ENCODE data around the gene FCMR. TPM values are rescaled to one million over a fixed set of nuclear protein-coding genes. Genes with fewer than 3 reads are reported as not detected.

Gene FCMR
- total RNA-seq, 1 donor from 2014 or later, result 2.9 TPM

- no peak for ATAC-seq
Observed at GRCh38 chr1:206949208-206949607, 27.5 kb upstream of the FCMR start.

GRCh38 chr1:206947255-206947654 lies 25.5 kb upstream of the FCMR start:
- no peak for ATAC-seq

- ATAC-seq, result no peak
Observed at GRCh38 chr1:206946261-206946660, 24.5 kb upstream of the FCMR start, which contains the start of gene PIGR. PIGR (minus strand) TSS chr1:206946466; CDS start chr1:206940531, 5,935 bp downstream.

- no peak for ATAC-seq
Observed at GRCh38 chr1:206945779-206946178, 24.0 kb upstream of the FCMR start.

GRCh38 chr1:206944703-206945102 lies 23.0 kb upstream of the FCMR start:
- ATAC-seq, result no peak

GRCh38 chr1:206941766-206942418 lies 20.2 kb upstream of the FCMR start:
- no peak for ATAC-seq

- ATAC-seq, result no peak
Observed at GRCh38 chr1:206940588-206940936, 18.8 kb upstream of the FCMR start.

- peak; percentile 36 for ATAC-seq
Observed at GRCh38 chr1:206939841-206940587, 18.3 kb upstream of the FCMR start.

GRCh38 chr1:206939131-206939530 lies 17.4 kb upstream of the FCMR start:
- ATAC-seq, result no peak

GRCh38 chr1:206937425-206937824 lies 15.7 kb upstream of the FCMR start:
- ATAC-seq, result no peak

- ATAC-seq, result no peak
Observed at GRCh38 chr1:206935491-206936067, 13.8 kb upstream of the FCMR start.

- ATAC-seq, result no peak
Observed at GRCh38 chr1:206933333-206933945, 11.7 kb upstream of the FCMR start.

GRCh38 chr1:206932177-206932576 lies 10.4 kb upstream of the FCMR start:
- ATAC-seq, result no peak

- no peak for ATAC-seq
Observed at GRCh38 chr1:206931709-206932108, 10.0 kb upstream of the FCMR start.

- peak; percentile 44 for ATAC-seq
Observed at GRCh38 chr1:206930210-206930798, 8.6 kb upstream of the FCMR start.

- no peak for ATAC-seq
Observed at GRCh38 chr1:206929524-206929923, 7.8 kb upstream of the FCMR start.

GRCh38 chr1:206926286-206926685 lies 4.5 kb upstream of the FCMR start:
- ATAC-seq, result no peak

- ATAC-seq, result peak; percentile 22
Observed at GRCh38 chr1:206925106-206925736, 3.5 kb upstream of the FCMR start.

GRCh38 chr1:206924592-206925105 lies 2.9 kb upstream of the FCMR start:
- no peak for ATAC-seq

- ATAC-seq, result peak; percentile 37
Observed at GRCh38 chr1:206923961-206924557, 2.3 kb upstream of the FCMR start.

GRCh38 chr1:206923009-206923960 lies 1.5 kb upstream of the FCMR start:
- peak; percentile 60 for ATAC-seq

All from esophagus mucosa (tissue), 1 donor.